ENCODE data around the gene POLR3GL. TPM values are rescaled to one million over a fixed set of nuclear protein-coding genes. Genes with fewer than 3 reads are reported as not detected.
A peak's percentile ranks its signal among the peaks of the same experiment; 100 is the strongest.

Gene POLR3GL
- total RNA-seq, 1 experiment from 2014 or later = 8.5 TPM

- no peak for TF ChIP-seq EZH2 (IDR thresholded peaks at IDR 0.05; ENCODE audit: borderline replicate concordance, low read depth, low read length, poor library complexity, severe bottlenecking)
- TF ChIP-seq CTCF (conservative IDR thresholded peaks at IDR 0.05; ENCODE audit: low read depth, low read length) = no peak
- DNase-seq (ENCODE audit: low spot score) = no peak
- H3K27me3 ChIP-seq (replicated peaks; ENCODE audit: insufficient read depth, low read depth, low read length, poor library complexity) = no peaks in the 10 kb centered on the region
- BruUV-seq (replicated peaks) = TSS peak; percentile 87
- CTCF ChIA-PET = interaction anchor here (1.5 to 2.0 kb wide), 5 partner anchors 14 to 86 kb away, joined by 4 to 19 read pairs (median 6); partner anchors contain the start of genes ANKRD34A, LIX1L, POLR3GL and TXNIP
- no peaks in the 10 kb centered on the region for H3K9me3 ChIP-seq (ENCODE audit: low read depth, low read length, poor library complexity, severe bottlenecking)
- H3K4me1 ChIP-seq (ENCODE audit: insufficient read depth, low read length, poor library complexity, severe bottlenecking) = peaks cover 30% of the 10 kb centered on the region
- H3K4me3 ChIP-seq (ENCODE audit: low read depth, low read length, poor library complexity, severe bottlenecking) = no peak overlapping the region
- no peaks in the 10 kb centered on the region for H3K36me3 ChIP-seq (ENCODE audit: insufficient read depth, low read length, poor library complexity, severe bottlenecking)
- intact Hi-C loops (cut with micrococcal nuclease; ENCODE audit: unreplicated experiment) = loop anchor here (5.0 kb wide), 1 partner anchor 131 kb away; the partner anchor contains the start of gene NUDT17
- POLR2A ChIA-PET (ENCODE audit: low non-redundant PET) = interaction anchor here (0.5 kb wide), 1 partner anchor 144 kb away, joined by 12 read pairs; no protein-coding TSS in a partner anchor
- peak overlapping the region; percentile 95 for H3K27ac ChIP-seq (ENCODE audit: low read depth, low read length, poor library complexity, severe bottlenecking)
Measured at GRCh38 chr1:145978471-145978853, 14.0 kb downstream of the POLR3GL start.

- DNase-seq (ENCODE audit: low spot score) = peak; percentile 100
- H3K9me3 ChIP-seq (ENCODE audit: low read depth, low read length, poor library complexity, severe bottlenecking) = no peaks in the 10 kb centered on the region
- H3K36me3 ChIP-seq (ENCODE audit: insufficient read depth, low read length, poor library complexity, severe bottlenecking) = no peaks in the 10 kb centered on the region
- intact Hi-C loops (cut with micrococcal nuclease; ENCODE audit: unreplicated experiment) = loop anchor here (5.0 kb wide), 1 partner anchor 132 kb away; the partner anchor contains the start of gene NUDT17
- no peak for TF ChIP-seq EZH2 (IDR thresholded peaks at IDR 0.05; ENCODE audit: borderline replicate concordance, low read depth, low read length, poor library complexity, severe bottlenecking)
- TF ChIP-seq CTCF (conservative IDR thresholded peaks at IDR 0.05; ENCODE audit: low read depth, low read length) = peak; percentile 53
- H3K27me3 ChIP-seq (replicated peaks; ENCODE audit: insufficient read depth, low read depth, low read length, poor library complexity) = no peaks in the 10 kb centered on the region
- H3K27ac ChIP-seq (ENCODE audit: low read depth, low read length, poor library complexity, severe bottlenecking) = peak overlapping the region; percentile 95
- H3K4me1 ChIP-seq (ENCODE audit: insufficient read depth, low read length, poor library complexity, severe bottlenecking) = peaks cover 30% of the 10 kb centered on the region
- TSS peak; percentile 99 for BruUV-seq (replicated peaks)
- H3K4me3 ChIP-seq (ENCODE audit: low read depth, low read length, poor library complexity, severe bottlenecking) = peak overlapping the region; percentile 18
- POLR2A ChIA-PET (ENCODE audit: low non-redundant PET) = interaction anchor here (0.5 to 0.9 kb wide), 3 partner anchors 73 to 144 kb away, joined by 3 to 12 read pairs (median 3); no protein-coding TSS in a partner anchor
- CTCF ChIA-PET = interaction anchor here (0.5 to 2.0 kb wide), 7 partner anchors 9 to 121 kb away, joined by 3 to 19 read pairs (median 4); partner anchors contain the start of genes ANKRD34A, PIAS3, POLR3GL and TXNIP
Measured at GRCh38 chr1:145978854-145979745, 14.6 kb downstream of the POLR3GL start.

- Histone ChIP-seq H3K36me3 (ENCODE audit: insufficient read depth, low read length, poor library complexity, severe bottlenecking) (no peaks in the 10 kb centered on the region), H3K27me3 (replicated peaks; ENCODE audit: insufficient read depth, low read depth, low read length, poor library complexity) (no peaks in the 10 kb centered on the region), H3K9me3 (ENCODE audit: low read depth, low read length, poor library complexity, severe bottlenecking) (no peaks in the 10 kb centered on the region), H3K4me3 (ENCODE audit: low read depth, low read length, poor library complexity, severe bottlenecking) (no peak overlapping the region), H3K4me1 (ENCODE audit: insufficient read depth, low read length, poor library complexity, severe bottlenecking) (peaks cover 36% of the 10 kb centered on the region), H3K27ac (ENCODE audit: low read depth, low read length, poor library complexity, severe bottlenecking) (peak overlapping the region; percentile 90)
- POLR2A ChIA-PET (ENCODE audit: low non-redundant PET) = interaction anchor here (0.7 to 0.9 kb wide), 2 partner anchors 72 to 120 kb away, joined by 3 read pairs; no protein-coding TSS in a partner anchor
- TF ChIP-seq CTCF (conservative IDR thresholded peaks at IDR 0.05; ENCODE audit: low read depth, low read length) (no peak), EZH2 (IDR thresholded peaks at IDR 0.05; ENCODE audit: borderline replicate concordance, low read depth, low read length, poor library complexity, severe bottlenecking) (no peak)
- TSS peak; percentile 70 for BruUV-seq (replicated peaks)
- intact Hi-C loops (cut with micrococcal nuclease; ENCODE audit: unreplicated experiment) = loop anchor here (5.0 kb wide), 1 partner anchor 133 kb away; the partner anchor contains the start of gene NUDT17
- CTCF ChIA-PET = interaction anchor here (0.9 to 2.0 kb wide), 6 partner anchors 9 to 121 kb away, joined by 3 to 19 read pairs (median 5); partner anchors contain the start of genes ANKRD34A, PIAS3, POLR3GL and TXNIP
- peak; percentile 55 for DNase-seq (ENCODE audit: low spot score)
Measured at GRCh38 chr1:145979746-145980456, 15.4 kb downstream of the POLR3GL start.

Measured in A673 (cell line).